ELR (cell line): ENCODE measurements around the gene ZNF213.
A peak's percentile ranks its signal among the peaks of the same experiment; 100 is the strongest.

Source experiments
- DNase-seq: peaks from one replicate; pipeline ENCODE4 v3.0.0-alpha.2; 2015; ENCODE audit warnings: low read depth

The ZNF213 gene

GRCh38 chr16:3101018-3101840 lies 33.6 kb upstream of the ZNF213 start:
- DNase-seq: peak; percentile 61

- DNase-seq: no peak
Observed at GRCh38 chr16:3101841-3102470, 32.9 kb upstream of the ZNF213 start.

GRCh38 chr16:3106205-3106928 lies 28.5 kb upstream of the ZNF213 start:
- peak; percentile 92 for DNase-seq

- peak; percentile 80 for DNase-seq
Observed at GRCh38 chr16:3112058-3112880, 22.6 kb upstream of the ZNF213 start, which contains the start of gene ZNF205. Gene ZNF205 (plus strand): TSS chr16:3112586. CDS start chr16:3113431, 845 bp downstream.

GRCh38 chr16:3112881-3113574 lies 21.8 kb upstream of the ZNF213 start:
- peak; percentile 25 for DNase-seq

GRCh38 chr16:3113765-3114479 lies 20.9 kb upstream of the ZNF213 start:
- DNase-seq: peak; percentile 60

GRCh38 chr16:3115003-3115402 lies 19.8 kb upstream of the ZNF213 start:
- no peak for DNase-seq

GRCh38 chr16:3115561-3115960 lies 19.3 kb upstream of the ZNF213 start:
- DNase-seq: no peak

GRCh38 chr16:3118204-3118790 lies 16.5 kb upstream of the ZNF213 start:
- no peak for DNase-seq

- DNase-seq: no peak
Observed at GRCh38 chr16:3118846-3119245, 16.0 kb upstream of the ZNF213 start.

GRCh38 chr16:3119286-3119685 lies 15.5 kb upstream of the ZNF213 start:
- DNase-seq: no peak

- no peak for DNase-seq
Observed at GRCh38 chr16:3119701-3120408, 15.0 kb upstream of the ZNF213 start.

- DNase-seq: no peak
Observed at GRCh38 chr16:3120435-3120834, 14.4 kb upstream of the ZNF213 start.

GRCh38 chr16:3121851-3122467 lies 12.9 kb upstream of the ZNF213 start:
- no peak for DNase-seq

GRCh38 chr16:3122926-3123570 lies 11.8 kb upstream of the ZNF213 start:
- DNase-seq: no peak

GRCh38 chr16:3123986-3124886 lies 10.6 kb upstream of the ZNF213 start:
- DNase-seq: peak; percentile 95

- no peak for DNase-seq
Observed at GRCh38 chr16:3127745-3128144, 7.1 kb upstream of the ZNF213 start.
